Stimulated activated CD8-positive, alpha-beta memory T cell treated with anti-CD3 and anti-CD28 coated beads, Interleukin-7, amount 100 ng/mL, for 48 hours (primary cell): ENCODE measurements around the gene PSMB5.
"Not testable (repeated sequence)": the region's sequence is repeated elsewhere in the genome, so short reads cannot be mapped to it uniquely, and the experiment has no call there.

ENCODE experiments used
- DNase-seq, 2 donors: peaks; one replicate each; pipeline ENCODE4 v3.0.0-alpha.2; 2020; ENCODE audit warnings: low read depth in 1 of 2; ENCODE audit errors: extremely low read depth in 1 of 2

The PSMB5 gene

DNA sequence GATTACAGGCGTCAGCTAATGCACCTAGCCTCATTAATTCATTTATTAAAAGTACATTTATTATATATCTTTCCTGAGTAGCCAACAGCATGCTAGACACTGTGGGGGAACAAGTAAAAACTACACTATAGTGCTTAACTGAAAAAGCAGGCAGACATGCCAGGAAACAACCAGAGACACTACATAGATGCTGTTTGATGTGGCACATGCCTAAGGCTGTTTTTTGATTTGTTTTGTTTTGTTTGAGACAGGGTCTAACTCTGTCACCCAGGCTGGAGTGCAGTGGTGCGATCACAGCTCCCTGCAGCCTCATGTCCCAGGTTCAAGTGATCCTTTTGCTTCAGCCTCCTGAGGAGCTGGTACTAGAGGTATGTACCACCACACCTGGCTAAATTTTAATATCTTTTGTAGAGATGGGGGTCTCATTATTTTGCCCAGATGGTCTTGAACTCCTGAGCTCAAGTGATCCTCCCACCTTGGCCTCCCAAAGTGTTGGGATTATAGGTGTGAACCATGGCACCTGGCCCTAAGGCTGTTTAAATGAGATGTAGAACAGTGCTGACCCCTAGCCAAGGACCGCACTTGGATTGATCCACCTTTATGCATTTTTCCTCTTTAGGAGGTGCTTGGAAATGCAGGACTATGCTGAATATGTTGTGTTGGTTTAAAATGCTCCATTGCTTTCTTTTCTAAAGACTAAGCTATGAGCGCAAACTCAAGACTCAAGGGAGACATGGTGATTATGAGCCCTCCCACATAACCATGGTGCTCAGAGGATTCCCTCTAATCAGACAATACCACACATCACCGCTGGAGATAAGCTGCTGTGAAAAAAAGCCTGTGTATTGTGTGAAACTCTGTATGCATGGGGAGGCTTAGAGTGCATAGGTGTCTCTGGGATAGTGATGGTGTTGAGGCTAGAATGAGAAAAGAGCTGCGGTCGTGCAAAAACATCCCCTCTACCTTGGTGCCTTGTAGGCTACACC lies 14.3 kb downstream of the PSMB5 start:
- DNase-seq, result no peak

- no peak for DNase-seq
Measured at GRCh38 chr14:23018107-23018506, 16.6 kb downstream of the PSMB5 start.

- DNase-seq, result no peak
Measured at GRCh38 chr14:23017091-23017490, 17.6 kb downstream of the PSMB5 start.

DNA sequence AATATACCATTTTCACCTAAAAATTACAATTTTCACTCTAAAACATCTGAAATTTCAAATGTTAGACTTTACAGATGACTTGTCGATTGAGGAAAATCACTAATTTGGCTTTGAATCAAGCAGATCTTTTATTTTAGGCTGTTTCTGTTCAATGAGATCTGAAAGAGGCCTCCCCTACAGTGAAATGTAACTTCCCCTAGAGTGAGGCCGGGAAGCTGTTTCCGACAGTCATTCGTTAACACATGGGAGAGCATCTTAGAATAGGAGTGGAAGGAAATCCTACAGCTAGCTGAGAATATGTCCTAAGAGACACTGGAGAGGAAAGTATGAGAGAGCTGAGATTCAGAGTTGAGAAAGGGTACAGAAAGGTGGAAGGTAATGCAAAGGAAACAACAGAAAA lies 19.1 kb downstream of the PSMB5 start:
- DNase-seq, result no peak

- not testable (repeated sequence) for DNase-seq
Measured at GRCh38 chr14:23013749-23014054, 21.0 kb downstream of the PSMB5 start.

- DNase-seq, result no peak
Measured at GRCh38 chr14:23013054-23013748, 21.5 kb downstream of the PSMB5 start.

DNA sequence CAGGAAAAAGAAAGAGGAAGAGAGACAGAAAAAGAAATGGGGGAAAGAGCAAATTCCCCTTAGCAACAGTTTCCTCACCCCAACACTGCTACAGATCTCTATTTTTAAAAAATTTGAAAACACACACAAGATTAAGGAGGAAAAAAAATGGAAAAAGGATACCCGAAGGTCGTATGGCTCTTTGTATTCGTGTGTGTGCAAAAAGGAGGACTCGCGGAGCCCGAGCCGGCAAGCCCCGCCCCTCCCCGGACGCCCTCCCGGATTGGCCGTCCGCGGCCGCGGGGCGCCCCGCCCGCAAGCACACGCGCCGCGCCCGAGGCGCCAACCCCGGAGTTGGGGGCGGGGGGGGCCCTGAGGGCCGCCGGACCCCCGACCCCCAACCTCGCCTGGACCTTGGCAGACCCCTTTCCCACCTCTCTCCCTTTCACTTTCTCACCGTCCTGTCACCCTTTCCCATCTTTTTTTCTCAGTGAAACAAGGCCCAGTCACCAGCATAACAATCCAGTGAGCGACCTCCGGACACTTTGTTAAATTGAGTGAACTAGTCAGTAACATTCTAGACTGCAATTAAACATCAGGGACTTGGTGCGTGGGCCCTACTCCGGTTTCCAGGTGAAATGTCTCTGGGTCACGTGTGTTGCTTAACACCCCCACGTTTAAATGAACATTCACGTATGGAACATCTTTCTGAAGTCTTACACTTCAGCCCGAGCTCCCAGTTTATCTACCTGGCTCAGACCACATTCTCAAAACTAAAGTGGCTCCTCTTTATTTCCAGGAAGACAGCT lies 24.6 kb downstream of the PSMB5 start, which contains the start of gene C14orf93:
TSS of gene C14orf93 (minus strand) at position 205 of the 788 bp plus-strand sequence. CDS start 11,120 bp downstream, outside the sequence.
- peak; percentile 58 to 72 for DNase-seq

GRCh38 chr14:23009483-23009938 lies 25.2 kb downstream of the PSMB5 start:
- no peak for DNase-seq

DNA sequence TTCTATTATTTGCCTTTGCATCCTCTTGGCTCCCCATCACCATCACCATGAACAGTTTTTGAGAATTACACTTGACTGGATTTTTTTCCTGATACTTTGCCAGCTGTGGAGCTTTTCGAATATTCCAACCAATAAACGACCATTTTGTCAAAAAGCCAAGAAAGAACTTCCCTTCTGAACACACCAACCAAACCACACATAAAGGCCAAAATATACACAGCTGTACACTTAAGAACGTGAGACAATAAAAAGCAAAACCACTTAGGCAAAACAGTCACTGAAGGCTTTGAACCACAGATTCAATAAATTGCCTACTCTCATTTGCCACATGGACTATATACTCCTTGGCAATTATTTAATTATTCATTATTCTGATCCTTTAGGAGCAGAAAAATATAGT lies 25.9 kb downstream of the PSMB5 start:
- DNase-seq, result no peak

GRCh38 chr14:23006544-23007419 lies 27.9 kb downstream of the PSMB5 start:
- peak; percentile 95 for DNase-seq

DNA sequence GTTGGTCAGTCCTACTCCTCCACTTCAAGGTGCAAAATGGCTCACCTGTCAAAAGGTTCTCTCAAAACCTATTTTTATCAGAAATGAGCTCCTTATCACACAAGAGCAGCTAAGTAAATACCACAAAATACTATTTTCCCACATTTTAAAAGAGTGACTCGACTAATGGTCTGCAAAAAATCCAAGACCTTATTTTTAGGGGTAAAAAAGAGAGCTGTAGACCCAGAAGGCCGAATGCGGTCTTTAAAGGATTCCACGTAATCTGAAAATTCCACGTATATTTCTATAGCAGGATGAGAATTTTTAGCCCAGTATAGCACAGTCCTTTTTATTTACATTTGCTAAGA lies 28.5 kb downstream of the PSMB5 start:
- no peak for DNase-seq

GRCh38 chr14:23005451-23006187 lies 29.1 kb downstream of the PSMB5 start:
- DNase-seq, result no peak

GRCh38 chr14:23004274-23004673 lies 30.4 kb downstream of the PSMB5 start:
- not testable (repeated sequence) for DNase-seq

GRCh38 chr14:23002592-23002991 lies 32.1 kb downstream of the PSMB5 start:
- DNase-seq, result no peak

- DNase-seq, result no peak
Measured at GRCh38 chr14:23000860-23001259, 33.8 kb downstream of the PSMB5 start.

DNA sequence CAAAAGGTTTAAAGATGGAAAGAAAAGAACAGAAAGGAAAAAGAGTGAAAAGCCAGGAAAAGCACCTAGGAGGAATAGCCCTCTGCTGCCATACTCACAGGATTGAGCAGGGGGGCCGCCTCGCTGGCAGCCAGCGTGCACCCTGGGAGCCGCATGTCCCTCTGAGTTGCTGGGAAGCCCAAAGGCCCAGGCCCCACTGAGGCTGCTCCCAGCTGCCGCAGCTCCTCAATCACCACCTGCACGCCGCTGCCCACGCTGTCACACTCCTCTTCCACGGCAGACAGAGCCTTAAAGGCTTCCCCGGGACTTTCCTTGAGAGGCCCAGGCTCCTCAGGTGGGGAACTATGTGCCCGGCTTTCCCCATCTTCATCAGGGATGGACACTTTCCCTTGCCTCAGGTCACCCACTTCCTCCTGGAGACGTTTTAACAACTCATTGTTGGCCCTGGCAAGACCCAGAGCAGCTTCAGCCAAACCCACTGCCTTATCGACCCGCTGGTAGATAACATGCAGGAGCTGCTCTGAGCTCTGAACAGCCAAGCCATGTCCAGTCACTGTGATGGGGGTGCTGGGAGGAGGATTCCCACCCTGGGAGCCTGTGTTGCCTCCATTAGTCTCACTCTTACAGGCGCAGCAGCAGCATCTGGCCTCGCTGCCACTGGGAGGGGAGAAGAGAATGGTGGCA lies 36.2 kb downstream of the PSMB5 start:
- DNase-seq, result no peak

- no peak for DNase-seq
Measured at GRCh38 chr14:22997676-22998323, 36.9 kb downstream of the PSMB5 start.
